Uterus (tissue), 4 donors: ENCODE data around the gene AMBRA1. TPM values are rescaled to one million over a fixed set of nuclear protein-coding genes. Genes with fewer than 3 reads are reported as not detected.

Experiments
- DNase-seq, 2 donors: peaks; one replicate each; pipeline ENCODE4 v3.0.0-alpha.2; 2019 to 2020
- H3K27ac ChIP-seq, 2 donors: fragments of 200-600 bp; sonication (generic); 1 replicate in 1 of 2; 2 replicates in 1 of 2; pipeline ENCODE4 v1.5.1; 2016 to 2018
- H3K27me3 ChIP-seq, 2 donors: fragments of 200-600 bp; sonication (generic); one replicate each; pipeline ENCODE4 v1.5.1; 2018 to 2019; ENCODE audit warnings: control low read depth in 1 of 2
- H3K36me3 ChIP-seq, 2 donors: fragments of 200-600 bp; sonication (generic); one replicate each; pipeline ENCODE4 v1.5.1; 2019; ENCODE audit warnings: control low read depth in 1 of 2
- H3K4me1 ChIP-seq, 2 donors: fragments of 200-600 bp; sonication (generic); one replicate each; pipeline ENCODE4 v1.5.1; 2018 to 2019; ENCODE audit warnings: control low read depth in 1 of 2
- H3K4me3 ChIP-seq, 2 donors: fragments of 200-600 bp; sonication (generic); 1 replicate in 1 of 2; 2 replicates in 1 of 2; pipeline ENCODE4 v1.5.1; 2018 to 2019; ENCODE audit warnings: mild to moderate bottlenecking in 1 of 2
- H3K9me3 ChIP-seq, 2 donors: fragments of 200-600 bp; sonication (generic); one replicate each; pipeline ENCODE4 v1.5.1; 2019; ENCODE audit warnings: control low read depth in 1 of 2
- POLR2A ChIP-seq, 2 donors: fragments of 450-650 bp; IDR thresholded peaks; one replicate each; pipeline ENCODE4 v1.6.1; 2016; ENCODE audit warnings: antibody characterized with exemption in 2 of 2, mild to moderate bottlenecking in 1 of 2, moderate library complexity in 1 of 2
- intact Hi-C: fragments of 100-400 bp; cut with DNase I; formaldehyde crosslinking; loops from one replicate; pipeline ENCODE4 v1.15.1; 2023; ENCODE audit warnings: low total_unique reads
- total RNA-seq, 4 donors: library from RNA; depleted of rRNA in 3 of 4; stranded (reverse); fragments of >200 nt in 3 of 4; gene quantifications; one replicate each; pipeline versions ENCODE4 v1.1.0 to v1.2.4, GENCODE V29; 2014 to 2023
- TF ChIP-seq, protein P1 (sequence below), 4 experiments: fragments of 200-600 bp in 2 of 4; fragments of 450-650 bp in 2 of 4; sonication (generic) in 2 of 4; IDR thresholded peaks; one replicate each; pipeline ENCODE4 v1.5.1; 2016 to 2019; ENCODE audit warnings: antibody characterized with exemption in 4 of 4, mild to moderate bottlenecking in 2 of 4, moderate library complexity in 1 of 4
- donor health status: DM: yes; HTN: yes; CAD: no.

AMBRA1 gene
- total RNA-seq, 4 donors from 2014 or later = 22.6 to 55.3 (median 41.4) TPM

DNA sequence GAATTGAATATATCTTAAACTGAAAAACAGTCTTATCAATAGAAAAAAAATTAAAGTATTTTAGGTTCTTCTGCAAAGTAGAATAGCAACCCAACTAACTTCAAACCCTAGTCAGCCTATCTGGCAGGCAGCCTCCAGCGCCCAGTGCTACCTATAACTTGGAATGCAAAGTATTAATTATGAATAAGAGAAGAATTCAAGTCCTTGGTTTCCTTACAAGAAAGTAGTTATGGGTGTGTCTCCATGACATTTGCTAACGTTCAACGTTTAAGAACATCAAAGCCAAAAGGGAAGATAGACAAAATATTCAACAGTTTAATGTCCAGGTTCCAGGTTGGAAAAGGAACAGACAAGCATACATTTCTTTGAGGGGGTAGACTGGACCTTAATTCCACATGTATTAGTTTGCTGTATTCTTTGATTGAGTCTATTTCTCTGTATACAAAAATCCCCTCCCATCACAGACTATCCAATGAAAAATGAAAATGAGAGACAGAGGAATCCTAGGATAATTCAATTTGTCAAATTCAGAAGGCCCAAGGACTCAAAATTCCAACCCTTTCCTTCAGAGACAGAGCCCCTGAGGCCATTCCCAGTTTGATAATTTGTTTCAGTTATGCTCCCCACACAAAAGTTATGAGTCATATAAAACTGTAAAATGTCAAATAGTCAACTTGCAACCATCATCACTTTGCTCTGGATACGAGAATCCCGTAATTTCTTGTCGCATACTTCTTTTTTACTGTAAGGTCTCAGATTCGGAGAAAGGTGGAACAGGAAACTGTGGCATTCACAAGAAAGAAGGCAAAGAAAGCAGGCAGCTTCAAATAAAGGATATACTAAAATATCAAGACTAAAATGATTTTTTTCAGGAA is 118.5 kb downstream of the AMBRA1 start:
- H3K4me1 ChIP-seq = no peaks in the 10 kb centered on the region
- H3K36me3 ChIP-seq = no peaks in the 10 kb centered on the region
- DNase-seq = no peak
- intact Hi-C loops = no loop called here
- no peaks in the 10 kb centered on the region for H3K9me3 ChIP-seq
- TF ChIP-seq POLR2A (IDR thresholded peaks at IDR 0.05) = no peak
- TF ChIP-seq, protein P1, sequence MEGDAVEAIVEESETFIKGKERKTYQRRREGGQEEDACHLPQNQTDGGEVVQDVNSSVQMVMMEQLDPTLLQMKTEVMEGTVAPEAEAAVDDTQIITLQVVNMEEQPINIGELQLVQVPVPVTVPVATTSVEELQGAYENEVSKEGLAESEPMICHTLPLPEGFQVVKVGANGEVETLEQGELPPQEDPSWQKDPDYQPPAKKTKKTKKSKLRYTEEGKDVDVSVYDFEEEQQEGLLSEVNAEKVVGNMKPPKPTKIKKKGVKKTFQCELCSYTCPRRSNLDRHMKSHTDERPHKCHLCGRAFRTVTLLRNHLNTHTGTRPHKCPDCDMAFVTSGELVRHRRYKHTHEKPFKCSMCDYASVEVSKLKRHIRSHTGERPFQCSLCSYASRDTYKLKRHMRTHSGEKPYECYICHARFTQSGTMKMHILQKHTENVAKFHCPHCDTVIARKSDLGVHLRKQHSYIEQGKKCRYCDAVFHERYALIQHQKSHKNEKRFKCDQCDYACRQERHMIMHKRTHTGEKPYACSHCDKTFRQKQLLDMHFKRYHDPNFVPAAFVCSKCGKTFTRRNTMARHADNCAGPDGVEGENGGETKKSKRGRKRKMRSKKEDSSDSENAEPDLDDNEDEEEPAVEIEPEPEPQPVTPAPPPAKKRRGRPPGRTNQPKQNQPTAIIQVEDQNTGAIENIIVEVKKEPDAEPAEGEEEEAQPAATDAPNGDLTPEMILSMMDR (IDR thresholded peaks at IDR 0.05) = no peak
- H3K27me3 ChIP-seq = no peaks in the 10 kb centered on the region
- no peak overlapping the region for H3K27ac ChIP-seq
- H3K4me3 ChIP-seq = no peak overlapping the region

DNA sequence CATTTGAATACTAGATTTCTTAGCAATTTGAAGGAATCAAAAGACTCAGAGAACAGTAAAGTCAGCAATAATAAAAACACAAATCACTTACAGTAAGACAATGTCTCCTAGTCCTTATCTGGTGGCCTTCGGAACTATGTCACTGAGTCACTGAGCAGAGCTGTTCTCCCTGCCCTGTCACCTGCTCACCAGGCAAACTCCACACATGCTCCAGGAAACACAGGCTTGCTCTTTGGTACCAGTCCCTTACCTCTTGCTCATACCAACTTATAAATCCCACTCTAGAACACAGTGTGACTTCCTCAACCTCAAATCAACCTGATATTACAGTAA is 121.2 kb downstream of the AMBRA1 start:
- H3K9me3 ChIP-seq = no peaks in the 10 kb centered on the region
- no peak for DNase-seq
- H3K4me3 ChIP-seq = no peak overlapping the region
- no peaks in the 10 kb centered on the region for H3K4me1 ChIP-seq
- no peaks in the 10 kb centered on the region for H3K27me3 ChIP-seq
- no peaks in the 10 kb centered on the region for H3K36me3 ChIP-seq
- TF ChIP-seq POLR2A (IDR thresholded peaks at IDR 0.05) = no peak
- TF ChIP-seq, protein P1 (IDR thresholded peaks at IDR 0.05) = no peak
- intact Hi-C loops = no loop called here
- H3K27ac ChIP-seq = no peak overlapping the region

DNA sequence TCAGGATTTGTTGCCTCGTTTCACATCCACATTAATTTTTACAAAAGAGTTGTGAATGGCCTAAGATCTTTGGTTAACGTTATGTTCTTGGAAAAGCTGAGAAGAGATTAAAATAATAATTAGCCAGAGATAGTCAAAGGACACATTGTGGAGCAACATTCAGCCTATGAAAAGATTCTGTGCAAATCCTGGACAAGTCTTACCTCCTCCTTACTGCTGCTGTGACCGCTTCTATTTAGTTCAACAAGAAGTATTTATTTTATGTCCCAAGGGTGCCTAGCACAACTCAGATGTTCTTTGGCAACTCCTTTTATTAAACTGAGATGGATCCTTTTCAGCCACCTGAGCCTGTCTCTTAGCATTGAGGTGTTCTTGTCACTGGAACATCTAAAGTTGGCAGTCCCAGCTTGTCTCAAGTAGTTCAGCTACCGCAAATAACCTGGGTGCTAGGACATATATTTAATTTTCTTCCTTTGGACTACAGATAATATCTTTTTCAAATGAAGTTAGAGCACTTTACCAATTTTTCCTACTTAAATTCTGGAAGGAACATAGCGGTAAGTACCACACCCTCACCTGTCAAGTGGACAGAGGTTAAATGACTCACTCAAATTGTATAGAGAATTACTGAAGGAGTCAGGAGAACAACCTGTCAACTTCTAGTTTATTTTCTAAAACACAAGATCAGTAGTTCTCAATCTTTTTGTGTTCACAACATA is 121.7 kb downstream of the AMBRA1 start:
- Histone ChIP-seq H3K4me3 (no peak overlapping the region), H3K27me3 (no peaks in the 10 kb centered on the region), H3K36me3 (no peaks in the 10 kb centered on the region), H3K4me1 (no peaks in the 10 kb centered on the region), H3K27ac (no peak overlapping the region), H3K9me3 (no peaks in the 10 kb centered on the region)
- intact Hi-C loops = no loop called here
- no peak for DNase-seq
- no peak for TF ChIP-seq POLR2A (IDR thresholded peaks at IDR 0.05)
- TF ChIP-seq, protein P1 (IDR thresholded peaks at IDR 0.05) = no peak

DNA sequence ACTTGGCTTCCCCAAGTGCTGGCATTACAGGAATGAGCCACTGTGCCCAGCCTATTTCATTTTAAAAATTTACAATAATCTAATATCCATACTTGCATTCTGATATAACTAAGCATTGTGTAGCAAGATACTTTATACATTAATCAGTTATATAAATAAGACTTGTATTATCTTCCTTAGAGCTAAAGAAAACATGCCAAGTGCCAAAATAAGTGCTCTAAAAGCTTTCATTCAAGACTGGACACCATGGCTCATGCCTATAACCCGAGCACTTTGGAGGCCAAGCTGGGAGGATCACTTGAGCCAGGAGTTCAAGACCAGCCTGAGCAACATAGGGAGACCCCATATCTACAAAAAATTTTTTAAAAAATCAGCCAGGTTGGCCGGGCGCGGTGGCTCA is 123.9 kb downstream of the AMBRA1 start:
- intact Hi-C loops = no loop called here
- H3K4me1 ChIP-seq = no peaks in the 10 kb centered on the region
- no peak overlapping the region for H3K4me3 ChIP-seq
- H3K9me3 ChIP-seq = no peaks in the 10 kb centered on the region
- no peak for DNase-seq
- no peak overlapping the region for H3K27ac ChIP-seq
- no peaks in the 10 kb centered on the region for H3K36me3 ChIP-seq
- H3K27me3 ChIP-seq = no peaks in the 10 kb centered on the region
- no peak for TF ChIP-seq POLR2A (IDR thresholded peaks at IDR 0.05)
- TF ChIP-seq, protein P1 (IDR thresholded peaks at IDR 0.05) = no peak

DNA sequence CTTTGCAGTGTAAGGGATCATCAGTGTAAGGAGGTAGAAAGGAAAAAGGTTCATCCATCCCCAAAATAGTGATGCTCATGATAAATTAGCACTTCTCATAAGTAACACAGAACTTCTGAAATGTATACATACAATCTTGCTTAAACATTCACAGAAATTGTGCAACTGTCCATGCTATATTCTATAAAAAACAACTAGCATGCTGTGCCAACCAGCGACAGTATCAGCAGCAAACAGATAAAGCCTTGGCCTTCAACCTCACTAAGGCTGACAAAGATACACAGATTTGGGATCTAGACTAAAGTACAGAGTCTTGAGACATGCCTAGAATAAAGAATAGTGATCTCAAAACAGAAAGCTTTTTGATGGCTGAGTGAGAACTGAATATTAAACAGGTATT is 128.1 kb downstream of the AMBRA1 start:
- Histone ChIP-seq H3K9me3 (no peaks in the 10 kb centered on the region), H3K27ac (no peak overlapping the region), H3K36me3 (no peaks in the 10 kb centered on the region), H3K4me1 (peaks cover 0 to 8% of the 10 kb centered on the region in 2 donors), H3K4me3 (no peak overlapping the region), H3K27me3 (no peaks in the 10 kb centered on the region)
- no peak for DNase-seq
- TF ChIP-seq, protein P1 (IDR thresholded peaks at IDR 0.05) = no peak
- no peak for TF ChIP-seq POLR2A (IDR thresholded peaks at IDR 0.05)
- intact Hi-C loops = no loop called here
